Measurements from ENCODE around the gene DNAH1. TPM values are rescaled to one million over a fixed set of nuclear protein-coding genes. Genes with fewer than 3 reads are reported as not detected.

Gene DNAH1
- total and polyA plus RNA-seq, 2 experiments from 2014 or later, result 4.0 to 4.2 TPM

DNA sequence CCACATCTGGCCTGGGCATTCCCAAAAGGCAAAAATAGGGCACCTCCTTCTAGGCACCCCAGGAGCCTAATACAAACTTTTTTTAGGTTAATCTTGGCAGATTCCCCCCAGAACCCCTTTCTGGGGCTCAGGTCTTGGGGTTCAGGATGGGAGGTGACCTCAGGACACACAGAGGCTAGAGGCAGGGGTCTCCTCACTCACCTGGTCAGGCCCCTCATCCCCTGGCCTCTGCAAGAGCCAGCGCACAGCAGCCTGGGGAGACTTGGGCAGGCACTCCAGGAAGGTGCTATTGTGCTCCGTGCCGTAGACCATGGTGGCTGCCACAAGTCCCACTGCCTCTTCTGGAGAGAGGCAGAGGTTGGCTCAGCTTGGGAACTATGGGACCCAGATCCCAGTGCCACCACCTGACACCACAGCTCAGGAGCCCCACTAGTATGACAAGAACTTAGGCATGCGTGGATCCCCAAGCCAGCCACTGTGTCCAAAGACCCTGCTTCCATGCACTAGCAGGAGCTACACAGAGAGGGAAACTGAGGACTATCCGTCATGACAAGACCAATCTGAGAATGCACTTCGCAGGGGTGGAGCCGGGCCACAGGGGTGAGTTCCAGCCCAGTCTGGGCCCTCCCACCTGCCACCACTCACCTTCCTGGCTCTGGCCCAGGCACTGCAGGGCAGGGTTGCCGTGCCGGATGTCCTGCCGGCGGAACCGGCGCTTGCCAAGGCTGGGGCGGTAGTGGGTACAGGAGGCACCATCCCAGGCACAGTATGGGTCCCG lies 121.4 kb downstream of the DNAH1 start:
- Histone ChIP-seq H3K79me2 (no peaks in the 10 kb centered on the region), H3K36me3 (replicated peaks; ENCODE audit: insufficient read depth, low read depth) (no peaks in the 10 kb centered on the region), H3K27me3 (no peaks in the 10 kb centered on the region), H3K4me1 (ENCODE audit: insufficient read depth) (peaks cover 12% of the 10 kb centered on the region), H3K4me2 (no peak overlapping the region), H3K9me3 (ENCODE audit: low read depth) (no peaks in the 10 kb centered on the region), H3K27ac (no peak overlapping the region), H3K9me2 (replicated peaks; ENCODE audit: insufficient read depth) (no peaks in the 10 kb centered on the region), H2AFZ (no peak overlapping the region), H4K20me1 (ENCODE audit: insufficient read depth, poor library complexity, severe bottlenecking) (no peaks in the 10 kb centered on the region), H3K4me3 (no peak overlapping the region)
- WGBS (ENCODE audit: low lambda C conversion rate, missing lambda C conversion rate), result 96% methylated on average over 14 of the region's 15 CpGs
- DNase-seq (ENCODE audit: low spot score), result peak; percentile 3
- TF ChIP-seq EZH2 (IDR thresholded peaks at IDR 0.05; ENCODE audit: borderline replicate concordance), result no peak
- TF ChIP-seq, protein P1, sequence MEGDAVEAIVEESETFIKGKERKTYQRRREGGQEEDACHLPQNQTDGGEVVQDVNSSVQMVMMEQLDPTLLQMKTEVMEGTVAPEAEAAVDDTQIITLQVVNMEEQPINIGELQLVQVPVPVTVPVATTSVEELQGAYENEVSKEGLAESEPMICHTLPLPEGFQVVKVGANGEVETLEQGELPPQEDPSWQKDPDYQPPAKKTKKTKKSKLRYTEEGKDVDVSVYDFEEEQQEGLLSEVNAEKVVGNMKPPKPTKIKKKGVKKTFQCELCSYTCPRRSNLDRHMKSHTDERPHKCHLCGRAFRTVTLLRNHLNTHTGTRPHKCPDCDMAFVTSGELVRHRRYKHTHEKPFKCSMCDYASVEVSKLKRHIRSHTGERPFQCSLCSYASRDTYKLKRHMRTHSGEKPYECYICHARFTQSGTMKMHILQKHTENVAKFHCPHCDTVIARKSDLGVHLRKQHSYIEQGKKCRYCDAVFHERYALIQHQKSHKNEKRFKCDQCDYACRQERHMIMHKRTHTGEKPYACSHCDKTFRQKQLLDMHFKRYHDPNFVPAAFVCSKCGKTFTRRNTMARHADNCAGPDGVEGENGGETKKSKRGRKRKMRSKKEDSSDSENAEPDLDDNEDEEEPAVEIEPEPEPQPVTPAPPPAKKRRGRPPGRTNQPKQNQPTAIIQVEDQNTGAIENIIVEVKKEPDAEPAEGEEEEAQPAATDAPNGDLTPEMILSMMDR (IDR thresholded peaks at IDR 0.05; ENCODE audit: poor library complexity), result no peak
- no peak for TF ChIP-seq EZH2phosphoT487 (IDR thresholded peaks at IDR 0.05; ENCODE audit: low read depth, severe bottlenecking, unreplicated experiment)

DNA sequence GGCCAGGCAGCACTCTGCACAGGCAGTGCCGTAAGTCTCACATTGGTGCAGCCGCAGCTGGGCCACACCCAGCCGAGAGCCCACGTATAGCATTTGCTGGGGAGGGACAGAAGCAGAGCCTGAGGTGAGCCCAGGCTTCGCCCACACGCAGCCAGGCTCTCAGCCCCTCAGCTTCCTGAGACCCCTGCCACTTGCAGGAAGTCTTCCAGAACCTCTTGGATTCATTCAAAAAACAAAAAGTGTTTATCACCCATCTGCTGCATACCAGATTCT lies 121.9 kb downstream of the DNAH1 start:
- no peak overlapping the region for H3K4me2 ChIP-seq
- H3K36me3 ChIP-seq (replicated peaks; ENCODE audit: insufficient read depth, low read depth), result no peaks in the 10 kb centered on the region
- no peaks in the 10 kb centered on the region for H3K27me3 ChIP-seq
- H3K4me1 ChIP-seq (ENCODE audit: insufficient read depth), result peaks cover 12% of the 10 kb centered on the region
- H3K27ac ChIP-seq, result no peak overlapping the region
- DNase-seq (ENCODE audit: low spot score), result no peak
- no peak overlapping the region for H3K4me3 ChIP-seq
- no peak overlapping the region for H2AFZ ChIP-seq
- H4K20me1 ChIP-seq (ENCODE audit: insufficient read depth, poor library complexity, severe bottlenecking), result no peaks in the 10 kb centered on the region
- H3K9me3 ChIP-seq (ENCODE audit: low read depth), result no peaks in the 10 kb centered on the region
- 96% methylated on average over 6 of the region's 6 CpGs for WGBS (ENCODE audit: low lambda C conversion rate, missing lambda C conversion rate)
- no peaks in the 10 kb centered on the region for H3K9me2 ChIP-seq (replicated peaks; ENCODE audit: insufficient read depth)
- no peaks in the 10 kb centered on the region for H3K79me2 ChIP-seq
- TF ChIP-seq EZH2 (IDR thresholded peaks at IDR 0.05; ENCODE audit: borderline replicate concordance) (no peak), EZH2phosphoT487 (IDR thresholded peaks at IDR 0.05; ENCODE audit: low read depth, severe bottlenecking, unreplicated experiment) (no peak)
- TF ChIP-seq, protein P1 (IDR thresholded peaks at IDR 0.05; ENCODE audit: poor library complexity), result no peak

DNA sequence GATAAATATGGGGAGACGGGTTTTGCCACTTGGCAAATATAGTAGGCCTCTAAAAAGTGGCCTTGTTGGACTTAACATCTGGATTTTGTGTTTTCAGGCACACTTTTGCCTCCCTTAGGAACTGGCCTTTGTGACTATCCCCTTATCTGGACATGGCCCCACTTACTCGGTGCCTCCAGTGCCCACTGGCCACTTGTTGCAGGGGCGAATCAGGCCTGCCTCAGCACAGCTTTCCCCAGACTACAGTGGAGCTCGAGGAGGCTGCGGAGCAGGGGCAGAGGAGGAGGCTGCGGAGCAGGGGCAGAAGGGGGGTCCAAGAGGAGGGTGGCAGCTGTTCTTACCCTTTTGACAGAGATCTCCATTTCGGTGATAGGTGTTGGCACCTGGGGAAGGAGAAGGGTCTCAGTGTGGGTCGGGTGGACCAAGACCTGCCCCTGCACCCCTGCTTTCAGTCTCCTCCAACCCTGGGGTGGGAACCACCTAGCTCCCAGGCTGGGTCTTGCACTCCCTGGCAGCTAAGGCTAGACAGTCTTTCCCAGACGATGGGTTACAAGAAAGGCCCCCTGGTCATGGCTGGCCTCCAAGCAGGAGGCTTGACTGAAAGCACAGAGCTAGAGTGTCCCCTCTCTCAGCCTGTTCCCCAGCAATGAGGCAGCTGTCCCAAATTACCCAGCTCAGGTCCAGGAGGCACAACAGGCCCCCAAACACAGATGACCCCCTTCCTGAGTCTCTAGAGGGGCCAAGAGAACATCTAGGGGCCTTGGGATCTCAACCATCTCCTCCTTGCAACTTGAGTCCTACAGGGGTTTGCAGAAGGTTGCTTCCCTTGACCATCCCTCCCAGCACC lies 122.7 kb downstream of the DNAH1 start:
- 91% methylated on average over 9 of the region's 9 CpGs for WGBS (ENCODE audit: low lambda C conversion rate, missing lambda C conversion rate)

More for the DNA sequence above, 122.7 kb downstream of the DNAH1 start:
- Histone ChIP-seq H3K4me1 (ENCODE audit: insufficient read depth) (peaks cover 6% of the 10 kb centered on the region), H3K4me2 (no peak overlapping the region), H2AFZ (no peak overlapping the region), H3K27ac (no peak overlapping the region), H3K9me2 (replicated peaks; ENCODE audit: insufficient read depth) (no peaks in the 10 kb centered on the region), H3K79me2 (no peaks in the 10 kb centered on the region), H3K27me3 (no peaks in the 10 kb centered on the region), H4K20me1 (ENCODE audit: insufficient read depth, poor library complexity, severe bottlenecking) (no peaks in the 10 kb centered on the region), H3K9me3 (ENCODE audit: low read depth) (no peaks in the 10 kb centered on the region), H3K36me3 (replicated peaks; ENCODE audit: insufficient read depth, low read depth) (no peaks in the 10 kb centered on the region), H3K4me3 (no peak overlapping the region)
- TF ChIP-seq EZH2 (IDR thresholded peaks at IDR 0.05; ENCODE audit: borderline replicate concordance) (no peak), EZH2phosphoT487 (IDR thresholded peaks at IDR 0.05; ENCODE audit: low read depth, severe bottlenecking, unreplicated experiment) (no peak)
- TF ChIP-seq, protein P1 (IDR thresholded peaks at IDR 0.05; ENCODE audit: poor library complexity), result no peak
- DNase-seq (ENCODE audit: low spot score), result peak; percentile 2

Measured in hepatocyte (in vitro differentiated cells).